Measurements from ENCODE around the gene LAMA2.

The LAMA2 gene

DNA sequence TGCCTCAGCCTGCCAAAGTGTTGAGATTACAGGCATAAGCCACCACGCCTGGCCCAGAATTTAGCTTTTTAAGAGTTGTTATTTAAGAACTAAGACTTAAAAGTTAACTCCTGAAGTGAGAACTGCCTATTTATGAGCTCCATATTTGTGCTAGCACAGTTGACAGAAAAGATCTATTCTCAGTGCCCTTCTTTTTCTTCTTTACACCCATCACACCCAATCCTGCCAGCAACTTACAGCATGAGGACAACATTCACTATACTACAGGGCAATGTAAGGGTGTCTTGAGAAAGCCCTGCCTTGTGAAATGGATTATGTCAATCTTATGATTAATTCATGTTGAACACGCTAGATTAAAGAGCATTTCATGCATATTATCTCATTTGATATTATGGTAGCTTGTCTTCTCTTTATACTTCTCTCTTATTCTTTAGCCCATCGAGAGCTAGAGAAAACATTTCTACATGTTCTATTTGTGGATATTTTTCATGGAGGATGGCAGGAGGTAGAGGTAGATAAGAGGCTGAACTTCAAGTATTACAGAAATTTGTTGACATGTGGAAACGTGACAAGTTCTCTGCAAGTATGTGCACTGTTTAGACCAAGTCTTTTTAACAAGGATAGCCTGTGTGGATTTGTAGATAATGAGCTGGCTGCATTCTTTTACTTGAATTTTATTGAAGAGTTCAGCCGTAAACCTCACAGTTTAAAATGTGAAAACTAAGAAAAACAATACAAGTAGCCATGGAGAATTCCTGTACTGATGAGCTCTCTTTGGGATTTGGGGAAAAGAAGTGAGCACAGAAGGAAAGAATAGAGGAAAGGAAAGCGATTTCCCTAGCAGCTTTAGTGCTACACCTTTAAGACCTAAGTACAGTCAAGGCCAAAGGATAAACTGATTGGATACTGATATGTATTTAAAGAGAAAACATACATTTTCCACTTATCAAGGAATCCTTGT is 614.8 kb downstream of the LAMA2 start:
- DNase-seq (ENCODE audit: low read depth), result no peak

- no peak for DNase-seq (ENCODE audit: low read depth)
Observed at GRCh38 chr6:129498541-129498940, 615.6 kb downstream of the LAMA2 start.

DNA sequence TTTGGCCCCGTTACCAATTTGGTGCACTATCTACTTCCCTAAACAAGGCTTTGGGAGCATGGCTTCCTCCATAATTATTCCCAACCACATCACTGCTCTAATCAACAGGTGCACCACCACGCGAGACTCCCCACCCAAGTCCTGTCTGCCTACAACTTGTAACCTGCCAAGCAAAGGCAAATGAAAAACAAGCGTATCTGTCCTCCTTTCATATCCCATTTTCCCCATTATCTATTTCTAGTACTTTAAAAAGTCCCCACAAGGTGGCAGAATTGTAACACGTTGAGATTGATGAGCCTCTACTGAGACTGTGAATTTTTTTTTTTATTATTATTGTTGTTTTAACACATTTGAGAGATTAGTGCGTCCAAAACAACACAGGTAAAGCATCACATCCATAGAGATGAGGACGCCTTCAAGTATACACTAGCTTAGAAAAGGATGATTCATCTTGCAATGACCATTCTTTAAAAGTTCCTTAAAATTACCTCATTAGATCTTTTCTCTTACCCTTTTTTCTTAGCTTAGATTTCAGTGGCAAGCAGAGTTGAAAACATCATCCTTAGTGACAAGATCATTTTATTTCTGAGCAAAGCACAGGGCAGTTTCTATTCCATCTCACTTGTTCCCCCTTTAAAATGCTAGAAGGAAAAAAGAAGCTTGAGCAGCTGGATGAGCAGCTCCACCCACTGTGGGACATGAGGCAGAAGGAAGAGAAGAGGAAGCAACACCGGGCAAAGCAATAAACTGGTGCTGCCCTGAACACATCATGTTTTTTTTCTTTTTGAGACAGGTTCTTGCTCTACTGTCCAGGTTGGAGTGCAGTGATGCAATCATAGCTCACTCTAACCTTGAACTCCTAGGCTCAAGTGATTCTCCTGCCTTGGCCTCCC is 616.3 kb downstream of the LAMA2 start:
- no peak for DNase-seq (ENCODE audit: low read depth)

GRCh38 chr6:129499843-129500219 is 616.9 kb downstream of the LAMA2 start:
- DNase-seq (ENCODE audit: low read depth), result no peak

GRCh38 chr6:129500958-129501739 is 618.2 kb downstream of the LAMA2 start:
- no peak for DNase-seq (ENCODE audit: low read depth)

GRCh38 chr6:129501740-129502660 is 619.1 kb downstream of the LAMA2 start:
- DNase-seq (ENCODE audit: low read depth), result no peak

GRCh38 chr6:129504456-129504855 is 621.5 kb downstream of the LAMA2 start:
- no peak for DNase-seq (ENCODE audit: low read depth)

DNA sequence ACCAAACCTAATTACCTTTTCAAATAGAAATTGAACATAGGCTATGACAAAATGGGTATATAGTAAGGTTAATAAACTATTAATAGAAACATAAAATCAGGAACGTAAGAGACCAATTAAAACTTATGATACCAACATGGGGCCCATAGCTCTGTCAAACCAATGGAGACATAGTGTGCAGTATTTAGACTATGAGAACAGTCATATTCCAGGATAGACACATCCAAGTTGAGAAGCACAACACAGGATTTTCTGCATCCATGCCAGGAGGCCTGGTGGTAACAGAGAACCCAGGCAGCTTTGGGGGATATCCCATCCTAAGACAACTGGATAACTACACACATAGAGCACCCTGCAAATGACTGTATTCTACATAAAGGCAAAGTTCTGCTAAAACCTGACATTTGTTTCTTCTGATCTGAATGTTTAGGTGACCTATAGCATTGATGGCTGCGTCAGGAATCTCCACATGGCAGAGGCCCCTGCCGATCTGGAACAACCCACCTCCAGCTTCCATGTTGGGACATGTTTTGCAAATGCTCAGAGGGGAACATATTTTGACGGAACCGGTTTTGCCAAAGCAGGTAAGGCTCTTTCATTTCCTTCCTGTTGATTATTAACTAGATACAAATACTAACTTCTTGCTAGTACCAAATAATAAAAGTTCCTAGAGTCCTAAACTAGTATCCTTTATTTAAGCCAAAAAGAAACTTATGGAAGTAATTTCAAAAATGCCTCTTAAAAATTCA is 624.3 kb downstream of the LAMA2 start:
- no peak for DNase-seq (ENCODE audit: low read depth)

DNA sequence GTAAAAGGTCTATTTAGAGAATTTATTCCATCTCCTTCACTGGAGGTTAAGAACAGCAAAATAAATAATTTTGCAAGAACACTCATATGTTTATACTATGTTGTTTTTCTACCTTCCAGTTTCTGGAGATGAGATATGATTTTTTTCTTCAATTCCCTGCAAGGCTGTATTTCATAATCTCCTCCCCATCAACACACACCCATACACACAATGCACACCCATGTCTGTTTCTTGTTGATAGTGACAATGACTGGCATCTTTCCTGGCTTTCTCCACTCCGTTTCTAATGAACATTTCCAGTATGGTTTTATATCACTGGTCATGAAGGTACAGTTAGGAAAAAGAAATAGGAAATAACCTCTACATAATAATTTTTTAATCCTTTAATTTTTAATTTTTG is 624.9 kb downstream of the LAMA2 start:
- no peak for DNase-seq (ENCODE audit: low read depth)

DNA sequence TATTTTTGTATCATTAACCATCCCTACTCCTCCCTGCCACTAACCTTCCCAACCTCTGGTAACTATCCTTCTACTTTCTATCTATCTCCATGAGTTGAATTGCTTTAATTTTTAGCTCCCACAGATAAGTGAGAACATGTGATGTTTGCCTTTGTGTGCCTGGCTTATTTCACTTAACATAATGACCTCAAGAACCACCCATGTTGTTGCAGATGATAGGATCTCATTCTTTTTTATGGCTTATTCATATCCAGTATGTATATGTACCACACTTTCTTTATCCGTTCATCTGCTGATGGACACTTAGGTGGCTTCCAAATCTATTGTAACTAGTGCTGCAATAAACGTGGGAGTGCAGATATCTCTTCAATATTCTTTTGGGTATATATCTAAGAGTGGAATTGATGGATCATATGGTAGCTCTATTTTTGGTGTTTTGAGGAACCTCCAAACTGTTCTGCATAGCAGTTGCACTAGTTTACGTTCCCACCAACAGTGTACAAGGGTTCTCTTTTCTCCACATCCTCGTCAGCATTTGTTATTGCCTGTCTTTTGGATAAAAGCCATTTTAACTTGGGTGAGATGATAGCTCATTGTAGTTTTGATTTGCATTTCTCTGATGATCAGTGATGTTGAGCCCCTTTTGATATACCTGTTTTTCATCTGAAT is 625.7 kb downstream of the LAMA2 start:
- no peak for DNase-seq (ENCODE audit: low read depth)

GRCh38 chr6:129510950-129511349 is 628.0 kb downstream of the LAMA2 start:
- DNase-seq (ENCODE audit: low read depth), result no peak

DNA sequence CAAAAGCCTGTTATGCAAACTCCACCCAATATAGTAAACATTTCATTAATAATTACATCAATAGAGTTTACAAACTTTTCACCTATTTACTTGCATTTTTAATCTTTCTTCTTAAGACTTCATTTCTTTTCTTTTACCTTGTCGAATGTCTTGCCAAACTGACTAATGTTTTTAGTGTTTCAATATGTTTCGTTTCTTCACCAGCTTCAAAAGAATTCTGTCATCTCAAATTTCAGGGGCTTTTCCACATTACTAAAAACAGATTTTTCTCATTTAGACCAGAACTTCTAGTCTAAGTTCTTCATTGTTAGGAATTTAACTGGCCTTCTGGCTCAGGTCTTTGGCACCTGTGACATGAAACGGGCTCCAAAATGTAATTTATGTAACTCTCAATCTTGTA is 630.5 kb downstream of the LAMA2 start:
- no peak for DNase-seq (ENCODE audit: low read depth)

- no peak for DNase-seq (ENCODE audit: low read depth)
Observed at GRCh38 chr6:129515004-129515403, 632.1 kb downstream of the LAMA2 start.

GRCh38 chr6:129516005-129516404 is 633.1 kb downstream of the LAMA2 start:
- DNase-seq (ENCODE audit: low read depth), result no peak

DNA sequence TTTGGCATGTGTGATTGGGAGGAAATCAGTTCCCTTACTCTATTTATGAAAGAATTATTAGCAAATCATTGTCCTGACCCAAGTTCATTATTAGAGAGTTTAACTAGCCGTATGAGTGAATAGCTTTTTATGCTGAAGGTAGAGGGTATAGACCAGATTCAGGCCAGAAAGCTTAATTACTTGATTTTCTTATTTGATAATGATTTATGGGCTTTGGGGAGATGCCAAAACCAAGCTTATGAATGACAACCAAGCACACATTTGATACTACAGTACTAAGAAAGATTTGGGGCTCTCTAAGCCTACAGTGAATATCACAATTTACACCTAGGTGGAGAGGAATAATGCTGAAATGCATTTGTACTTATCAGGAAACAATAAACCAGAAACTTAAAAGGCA is 633.8 kb downstream of the LAMA2 start:
- no peak for DNase-seq (ENCODE audit: low read depth)

DNA sequence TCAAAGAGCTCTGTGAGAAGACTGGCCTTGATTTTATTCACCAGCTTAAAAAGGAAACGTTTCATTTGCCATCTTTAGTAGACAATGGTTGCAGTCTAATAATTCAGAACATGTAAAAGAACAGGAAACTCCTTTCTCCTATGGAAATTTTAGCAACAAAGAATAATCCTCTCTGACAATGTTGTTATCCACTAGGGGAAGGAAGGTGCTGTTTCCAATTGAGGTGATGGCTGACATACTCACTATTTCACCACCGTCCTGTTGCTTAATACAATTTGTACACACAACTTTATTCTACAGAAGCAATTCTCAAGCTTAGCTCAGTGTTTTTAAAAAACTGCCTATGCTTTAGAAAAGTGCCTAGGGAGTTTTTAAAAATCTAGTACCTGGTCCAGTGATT is 634.4 kb downstream of the LAMA2 start:
- DNase-seq (ENCODE audit: low read depth), result no peak

GRCh38 chr6:129519750-129520149 is 636.8 kb downstream of the LAMA2 start:
- no peak for DNase-seq (ENCODE audit: low read depth)

DNA sequence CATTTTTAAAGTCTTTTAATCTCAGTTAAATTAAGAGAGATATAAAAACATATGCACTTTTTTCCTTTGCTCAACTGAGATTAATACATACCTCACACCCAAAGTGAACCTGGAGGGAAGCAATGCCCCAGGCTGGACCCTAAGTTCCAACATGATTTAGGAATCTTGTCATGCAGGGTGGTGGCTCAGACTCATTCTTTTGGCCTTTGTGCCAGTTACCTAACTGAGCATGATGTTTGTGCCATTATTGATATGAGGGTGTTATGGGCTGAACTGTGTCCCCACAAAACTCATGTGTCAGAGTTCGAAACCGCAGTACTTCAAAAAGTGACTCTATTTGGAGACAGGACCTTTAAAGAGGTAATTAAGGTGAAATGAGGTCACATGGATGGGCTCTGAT is 639.0 kb downstream of the LAMA2 start:
- DNase-seq (ENCODE audit: low read depth), result no peak

- no peak for DNase-seq (ENCODE audit: low read depth)
Observed at GRCh38 chr6:129523816-129524215, 640.9 kb downstream of the LAMA2 start.

DNA sequence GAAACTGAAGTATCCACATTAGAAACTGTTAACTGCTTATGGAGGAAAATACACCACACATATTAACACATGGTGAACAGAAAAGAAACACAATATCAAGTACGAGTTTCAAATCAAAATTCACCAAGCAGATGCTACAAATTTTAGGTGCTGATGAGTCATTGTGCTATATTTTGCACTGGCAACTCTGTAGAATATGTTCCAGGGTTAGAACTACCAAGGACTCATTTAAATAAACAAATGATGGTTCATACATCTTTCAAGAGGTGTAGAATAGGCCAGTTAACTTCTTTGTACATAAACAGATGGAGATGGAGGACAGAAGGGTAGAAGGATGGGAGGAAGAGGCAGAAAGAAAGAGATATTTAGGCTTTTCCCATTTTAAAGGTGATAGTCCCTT is 642.1 kb downstream of the LAMA2 start:
- no peak for DNase-seq (ENCODE audit: low read depth)
